Peyer's patch (tissue), 4 donors: ENCODE data around the gene MRPL14.

Source experiments
- POLR2A ChIP-seq, 2 donors: fragments of 450-650 bp; IDR thresholded peaks; one replicate each; pipeline ENCODE4 v1.5.1; 2017; ENCODE audit warnings: antibody characterized with exemption in 2 of 2, mild to moderate bottlenecking in 2 of 2, moderate library complexity in 2 of 2
- TF ChIP-seq, protein P1 (sequence below), 6 experiments: fragments of 450-650 bp in 4 of 6; fragments of 200-600 bp in 2 of 6; sonication (generic) in 1 of 6; IDR thresholded peaks; one replicate each; pipeline ENCODE4 v1.5.1; 2017 to 2019; ENCODE audit warnings: antibody characterized with exemption in 6 of 6, mild to moderate bottlenecking in 3 of 6, moderate library complexity in 1 of 6

DNA sequence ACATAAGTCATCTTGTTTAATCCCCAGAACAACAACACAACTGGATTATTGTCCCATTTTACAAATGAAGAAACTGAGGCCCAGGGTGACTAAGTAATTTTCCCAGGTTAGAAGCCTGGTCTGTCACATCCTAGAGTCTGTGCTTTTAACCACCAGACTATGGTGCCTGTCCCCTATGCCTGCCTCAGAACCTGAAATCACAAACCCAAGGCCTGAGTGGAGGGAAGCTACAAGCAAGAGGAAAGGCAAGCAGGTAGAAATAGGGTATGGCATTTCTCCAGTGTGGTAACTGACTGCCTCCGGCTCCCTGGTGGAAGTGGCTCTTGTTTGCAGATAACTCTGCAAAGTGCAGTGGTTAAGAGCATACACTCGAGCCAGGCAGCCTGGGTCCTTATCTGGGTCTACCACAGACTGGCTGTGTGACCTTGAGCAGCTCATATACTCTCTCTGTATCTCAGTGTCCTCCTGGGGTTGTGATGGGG lies 2.6 kb upstream of the MRPL14 start:
- TF ChIP-seq, protein P1, sequence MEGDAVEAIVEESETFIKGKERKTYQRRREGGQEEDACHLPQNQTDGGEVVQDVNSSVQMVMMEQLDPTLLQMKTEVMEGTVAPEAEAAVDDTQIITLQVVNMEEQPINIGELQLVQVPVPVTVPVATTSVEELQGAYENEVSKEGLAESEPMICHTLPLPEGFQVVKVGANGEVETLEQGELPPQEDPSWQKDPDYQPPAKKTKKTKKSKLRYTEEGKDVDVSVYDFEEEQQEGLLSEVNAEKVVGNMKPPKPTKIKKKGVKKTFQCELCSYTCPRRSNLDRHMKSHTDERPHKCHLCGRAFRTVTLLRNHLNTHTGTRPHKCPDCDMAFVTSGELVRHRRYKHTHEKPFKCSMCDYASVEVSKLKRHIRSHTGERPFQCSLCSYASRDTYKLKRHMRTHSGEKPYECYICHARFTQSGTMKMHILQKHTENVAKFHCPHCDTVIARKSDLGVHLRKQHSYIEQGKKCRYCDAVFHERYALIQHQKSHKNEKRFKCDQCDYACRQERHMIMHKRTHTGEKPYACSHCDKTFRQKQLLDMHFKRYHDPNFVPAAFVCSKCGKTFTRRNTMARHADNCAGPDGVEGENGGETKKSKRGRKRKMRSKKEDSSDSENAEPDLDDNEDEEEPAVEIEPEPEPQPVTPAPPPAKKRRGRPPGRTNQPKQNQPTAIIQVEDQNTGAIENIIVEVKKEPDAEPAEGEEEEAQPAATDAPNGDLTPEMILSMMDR (IDR thresholded peaks at IDR 0.05), result no peak
- TF ChIP-seq POLR2A (IDR thresholded peaks at IDR 0.05), result no peak
